Measurements from ENCODE around the gene DCLK1.
A peak's percentile ranks its signal among the peaks of the same experiment; 100 is the strongest.

Gene DCLK1

DNA sequence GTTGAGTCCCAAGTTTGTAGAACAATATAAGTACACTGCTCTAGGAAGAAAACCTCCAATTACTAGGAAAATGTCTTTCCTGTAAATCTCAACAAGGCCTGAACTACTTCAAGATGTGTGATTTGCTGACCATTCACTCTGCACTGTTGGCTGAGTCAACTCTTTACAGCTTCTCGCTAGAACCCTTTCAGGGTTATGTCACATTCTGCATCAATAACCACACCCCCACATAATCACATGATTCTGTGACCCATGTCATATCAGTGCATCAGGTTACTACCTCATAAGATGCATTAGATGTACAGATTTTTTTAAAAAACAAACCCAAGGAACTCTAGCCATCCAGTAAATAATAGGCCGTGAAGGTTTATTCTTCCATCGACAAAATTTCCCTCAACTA, 16.1 kb upstream of the DCLK1 start:
- H3K4me3 ChIP-seq (ENCODE audit: low read depth, low read length) = no peak overlapping the region
- DNase-seq (ENCODE audit: low read depth) = no peak
- TF ChIP-seq, protein P1, sequence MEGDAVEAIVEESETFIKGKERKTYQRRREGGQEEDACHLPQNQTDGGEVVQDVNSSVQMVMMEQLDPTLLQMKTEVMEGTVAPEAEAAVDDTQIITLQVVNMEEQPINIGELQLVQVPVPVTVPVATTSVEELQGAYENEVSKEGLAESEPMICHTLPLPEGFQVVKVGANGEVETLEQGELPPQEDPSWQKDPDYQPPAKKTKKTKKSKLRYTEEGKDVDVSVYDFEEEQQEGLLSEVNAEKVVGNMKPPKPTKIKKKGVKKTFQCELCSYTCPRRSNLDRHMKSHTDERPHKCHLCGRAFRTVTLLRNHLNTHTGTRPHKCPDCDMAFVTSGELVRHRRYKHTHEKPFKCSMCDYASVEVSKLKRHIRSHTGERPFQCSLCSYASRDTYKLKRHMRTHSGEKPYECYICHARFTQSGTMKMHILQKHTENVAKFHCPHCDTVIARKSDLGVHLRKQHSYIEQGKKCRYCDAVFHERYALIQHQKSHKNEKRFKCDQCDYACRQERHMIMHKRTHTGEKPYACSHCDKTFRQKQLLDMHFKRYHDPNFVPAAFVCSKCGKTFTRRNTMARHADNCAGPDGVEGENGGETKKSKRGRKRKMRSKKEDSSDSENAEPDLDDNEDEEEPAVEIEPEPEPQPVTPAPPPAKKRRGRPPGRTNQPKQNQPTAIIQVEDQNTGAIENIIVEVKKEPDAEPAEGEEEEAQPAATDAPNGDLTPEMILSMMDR (conservative IDR thresholded peaks at IDR 0.05; ENCODE audit: low read depth, low read length) = no peak

DNA sequence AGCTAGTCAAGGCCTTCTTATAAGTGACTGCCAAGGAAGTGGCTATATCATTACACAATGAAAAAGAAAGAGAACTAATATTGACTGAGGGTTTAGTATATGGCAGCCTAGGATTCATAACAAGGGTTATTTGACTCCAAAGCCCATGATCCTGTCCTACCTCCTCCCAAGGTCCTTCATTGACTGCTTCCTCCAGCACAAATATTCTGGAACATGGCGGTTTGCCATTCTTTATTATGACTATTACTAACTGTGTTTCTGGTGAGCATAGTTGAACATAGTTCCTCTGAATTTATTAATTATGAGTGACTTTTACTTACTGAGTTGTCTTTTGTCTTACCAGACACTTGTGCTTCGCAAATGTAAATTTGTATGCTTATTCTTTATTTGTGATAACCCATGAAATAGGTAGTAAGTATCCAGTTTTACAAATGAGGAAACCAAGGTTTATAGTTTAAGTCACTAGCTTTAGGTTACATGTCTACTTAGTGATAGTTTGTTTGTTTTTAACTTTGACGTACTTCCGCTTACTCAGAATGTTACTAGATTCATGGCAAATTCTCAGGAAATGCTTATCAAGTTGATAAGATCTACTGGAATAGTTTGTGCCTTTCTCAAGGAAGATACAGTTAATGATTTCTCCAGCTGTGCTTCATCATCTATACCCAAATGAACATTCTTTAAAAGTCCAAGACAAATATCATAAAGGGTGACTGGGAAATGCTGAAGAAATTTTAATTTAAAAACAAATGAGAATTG, 15.5 kb upstream of the DCLK1 start:
- no peak overlapping the region for H3K4me3 ChIP-seq (ENCODE audit: low read depth, low read length)
- TF ChIP-seq, protein P1 (conservative IDR thresholded peaks at IDR 0.05; ENCODE audit: low read depth, low read length) = no peak
- peak; percentile 26 for DNase-seq (ENCODE audit: low read depth)

DNA sequence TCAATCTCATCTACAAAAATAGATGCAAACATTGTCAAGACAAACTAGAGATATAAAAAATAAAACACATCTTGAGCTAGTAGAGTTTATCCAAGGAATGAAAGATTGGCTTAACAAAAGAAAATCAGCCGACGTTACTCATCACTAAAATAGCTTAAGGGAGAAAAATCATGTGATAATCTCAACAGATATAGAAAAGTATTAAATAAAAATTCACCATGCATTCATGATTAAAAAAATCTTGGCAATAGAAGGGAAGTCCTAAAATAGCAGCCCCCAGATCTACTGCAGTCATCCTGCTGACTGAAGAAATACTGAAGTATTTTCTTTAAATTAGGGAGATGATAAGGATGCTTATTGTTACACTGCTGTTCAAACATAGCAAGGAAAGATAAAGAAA, 12.6 kb upstream of the DCLK1 start:
- TF ChIP-seq, protein P1 (conservative IDR thresholded peaks at IDR 0.05; ENCODE audit: low read depth, low read length) = no peak
- no peak overlapping the region for H3K4me3 ChIP-seq (ENCODE audit: low read depth, low read length)
- DNase-seq (ENCODE audit: low read depth) = peak; percentile 10

DNA sequence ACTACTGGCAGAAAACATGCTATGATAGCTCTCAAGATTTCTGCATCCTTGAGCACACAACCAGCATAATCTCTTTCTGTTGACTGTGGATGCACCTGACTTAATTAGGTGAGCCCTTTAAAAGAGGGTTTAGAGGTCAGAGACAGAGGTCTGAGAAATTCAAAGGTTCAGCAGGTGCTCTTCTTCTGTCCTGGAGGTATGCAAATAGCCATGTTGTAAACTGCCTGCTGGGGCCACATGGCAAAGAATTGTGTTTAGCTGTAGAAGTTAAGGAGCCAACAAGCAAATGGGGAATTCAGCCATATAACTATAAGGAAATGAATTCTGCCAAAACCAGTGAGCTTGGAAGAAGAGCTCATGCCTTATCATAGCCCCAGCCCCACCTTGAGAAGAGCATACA, 11.6 kb upstream of the DCLK1 start:
- no peak overlapping the region for H3K4me3 ChIP-seq (ENCODE audit: low read depth, low read length)
- TF ChIP-seq, protein P1 (conservative IDR thresholded peaks at IDR 0.05; ENCODE audit: low read depth, low read length) = no peak
- DNase-seq (ENCODE audit: low read depth) = no peak

DNA sequence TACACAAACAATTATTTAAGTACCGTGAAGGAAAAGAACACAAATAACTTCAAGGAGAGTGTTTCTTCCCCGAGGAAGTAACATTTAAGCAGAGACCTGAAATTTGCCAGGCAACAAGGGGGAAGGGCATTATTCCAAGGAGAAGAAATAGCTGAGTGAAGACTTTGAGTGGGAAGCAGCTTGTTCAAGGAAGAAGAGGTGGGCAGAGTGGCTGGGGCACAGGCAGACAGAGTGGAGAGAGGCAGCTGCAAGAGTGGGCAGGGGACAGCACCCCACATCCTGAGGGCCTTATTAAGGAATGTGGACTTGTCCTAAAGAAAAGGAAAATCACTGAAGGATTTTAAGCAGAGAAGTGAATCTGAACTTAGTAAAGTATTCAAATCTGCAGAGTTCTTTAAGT, 4.7 kb upstream of the DCLK1 start:
- H3K4me3 ChIP-seq (ENCODE audit: low read depth, low read length) = no peak overlapping the region
- no peak for DNase-seq (ENCODE audit: low read depth)
- TF ChIP-seq, protein P1 (conservative IDR thresholded peaks at IDR 0.05; ENCODE audit: low read depth, low read length) = no peak

DNA sequence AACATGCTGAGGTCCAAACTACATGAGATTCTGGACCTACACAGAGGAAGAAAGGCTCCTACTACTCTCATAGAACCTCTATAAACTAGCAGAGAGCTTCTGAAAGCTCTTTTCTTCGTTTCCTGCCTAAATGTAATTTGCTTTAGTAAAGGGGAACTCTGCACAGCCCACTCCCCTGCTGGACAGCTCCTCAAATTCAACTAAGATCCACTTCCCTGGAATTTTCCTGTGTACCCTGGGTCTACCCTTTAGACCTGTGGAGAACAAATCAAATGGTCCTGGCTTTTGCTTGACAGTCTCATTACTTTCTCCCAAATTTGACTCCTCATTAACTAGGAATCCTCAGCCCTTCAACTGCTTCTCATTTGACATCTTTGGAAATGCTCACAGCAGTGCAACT, 3.5 kb upstream of the DCLK1 start:
- no peak overlapping the region for H3K4me3 ChIP-seq (ENCODE audit: low read depth, low read length)
- TF ChIP-seq, protein P1 (conservative IDR thresholded peaks at IDR 0.05; ENCODE audit: low read depth, low read length) = no peak
- no peak for DNase-seq (ENCODE audit: low read depth)
